Liver (tissue), 3 donors: ENCODE results near the gene NCOR2.

Source experiments
- EGR1 ChIP-seq, 2 donors: IDR thresholded peaks; 2 replicates each; pipeline ENCODE4 v1.6.1; 2016 to 2018; ENCODE audit warnings: antibody characterized with exemption in 2 of 2, low read depth in 2 of 2
- JUND ChIP-seq, 2 donors: IDR thresholded peaks; 2 replicates each; pipeline ENCODE4 v1.6.1; 2016; ENCODE audit warnings: antibody characterized with exemption in 2 of 2
- MAX ChIP-seq: IDR thresholded peaks from 2 replicates; pipeline ENCODE4 v1.6.1; 2016; ENCODE audit warnings: antibody characterized with exemption
- RAD21 ChIP-seq, 2 donors: IDR thresholded peaks; 2 replicates each; pipeline ENCODE4 v1.6.1; 2016; ENCODE audit warnings: antibody characterized with exemption in 2 of 2, mild to moderate bottlenecking in 2 of 2
- SP1 ChIP-seq: IDR thresholded peaks from 2 replicates; pipeline ENCODE4 v1.6.1; 2018; ENCODE audit warnings: antibody characterized with exemption, mild to moderate bottlenecking
- TF ChIP-seq, protein P1 (sequence below): fragments of 150-350 bp; IDR thresholded peaks from 2 replicates; pipeline ENCODE4 v1.5.1; 2017; ENCODE audit warnings: improper control_type of control experiment, low read depth, low read length; ENCODE audit not compliant: missing input control
- donor health status: healthy.
- donor health status: healthy.

DNA sequence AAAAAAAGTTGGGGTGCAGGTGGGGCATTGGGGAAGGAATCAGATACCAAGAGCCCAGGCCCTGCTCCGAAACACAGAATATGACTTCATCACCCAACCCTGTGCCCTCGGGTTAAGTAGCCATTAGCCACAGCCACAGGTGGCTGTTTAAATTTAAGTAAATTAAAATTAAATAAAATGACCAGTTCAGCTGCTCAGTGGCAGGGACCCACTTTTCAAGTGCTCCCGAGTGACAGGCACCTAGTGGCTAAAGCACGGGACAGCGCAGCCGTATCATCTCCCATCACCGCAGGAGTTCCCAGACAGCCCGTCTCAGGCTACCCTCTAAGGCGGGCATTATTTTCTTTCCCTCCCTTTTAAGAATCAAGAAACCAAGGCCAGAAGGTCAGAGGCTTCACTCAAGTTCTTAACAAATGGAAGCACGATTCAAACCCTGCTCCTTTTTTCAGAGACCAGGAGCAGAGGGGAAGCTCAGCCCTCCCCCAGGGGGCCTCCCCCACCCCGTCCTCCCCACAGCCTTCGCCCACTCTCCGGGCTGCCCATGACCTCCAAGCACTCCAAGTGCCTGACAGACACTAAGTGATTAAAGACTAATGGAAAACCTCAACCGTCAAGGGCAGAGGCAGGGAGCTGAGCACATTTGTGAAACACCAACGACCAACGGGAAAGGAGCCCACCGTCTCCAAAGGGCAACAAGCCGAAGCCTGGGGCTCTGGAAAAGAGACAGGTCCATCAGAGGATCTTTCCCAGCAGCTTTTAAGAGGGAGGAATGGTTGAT lies 5.2 kb downstream of the NCOR2 start:
- TF ChIP-seq, protein P1, sequence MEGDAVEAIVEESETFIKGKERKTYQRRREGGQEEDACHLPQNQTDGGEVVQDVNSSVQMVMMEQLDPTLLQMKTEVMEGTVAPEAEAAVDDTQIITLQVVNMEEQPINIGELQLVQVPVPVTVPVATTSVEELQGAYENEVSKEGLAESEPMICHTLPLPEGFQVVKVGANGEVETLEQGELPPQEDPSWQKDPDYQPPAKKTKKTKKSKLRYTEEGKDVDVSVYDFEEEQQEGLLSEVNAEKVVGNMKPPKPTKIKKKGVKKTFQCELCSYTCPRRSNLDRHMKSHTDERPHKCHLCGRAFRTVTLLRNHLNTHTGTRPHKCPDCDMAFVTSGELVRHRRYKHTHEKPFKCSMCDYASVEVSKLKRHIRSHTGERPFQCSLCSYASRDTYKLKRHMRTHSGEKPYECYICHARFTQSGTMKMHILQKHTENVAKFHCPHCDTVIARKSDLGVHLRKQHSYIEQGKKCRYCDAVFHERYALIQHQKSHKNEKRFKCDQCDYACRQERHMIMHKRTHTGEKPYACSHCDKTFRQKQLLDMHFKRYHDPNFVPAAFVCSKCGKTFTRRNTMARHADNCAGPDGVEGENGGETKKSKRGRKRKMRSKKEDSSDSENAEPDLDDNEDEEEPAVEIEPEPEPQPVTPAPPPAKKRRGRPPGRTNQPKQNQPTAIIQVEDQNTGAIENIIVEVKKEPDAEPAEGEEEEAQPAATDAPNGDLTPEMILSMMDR, result no peak
- TF ChIP-seq EGR1 (IDR thresholded peaks at IDR 0.05; ENCODE audit: low read depth in 2 of 2), result no peak
- TF ChIP-seq JUND (IDR thresholded peaks at IDR 0.05), result no peak
- TF ChIP-seq RAD21 (IDR thresholded peaks at IDR 0.05), result no peak
- TF ChIP-seq MAX, result no peak
- TF ChIP-seq SP1, result no peak
